Epithelial cell of esophagus (primary cell): Measurements from ENCODE around the gene NFKB2.

Source experiments
- DNase-seq: peaks from one replicate; pipeline ENCODE4 v3.0.0; 2010; ENCODE audit warnings: low read depth
- H3K4me3 ChIP-seq: 2 replicates; pipeline ENCODE4 v1.5.1; 2011; ENCODE audit warnings: mild to moderate bottlenecking, low read length, control low read depth
- TF ChIP-seq, protein P1 (sequence below): IDR thresholded peaks from 2 replicates; pipeline ENCODE4 v1.5.1; 2011; ENCODE audit warnings: low read depth, mild to moderate bottlenecking, low read length, control low read depth, inconsistent platforms; ENCODE audit not compliant: insufficient read depth; ENCODE audit errors: missing control alignments

NFKB2 gene

GRCh38 chr10:102451105-102451969 is 55.8 kb downstream of the NFKB2 start, which contains the start of gene C10orf95:
TSS of gene C10orf95 (minus strand) at chr10:102451543. CDS start at chr10:102451093, 450 bp downstream.
- H3K4me3 ChIP-seq, result peak within 1 kb of the TSS; percentile 99
- DNase-seq, result peak; percentile 73
- TF ChIP-seq, protein P1, sequence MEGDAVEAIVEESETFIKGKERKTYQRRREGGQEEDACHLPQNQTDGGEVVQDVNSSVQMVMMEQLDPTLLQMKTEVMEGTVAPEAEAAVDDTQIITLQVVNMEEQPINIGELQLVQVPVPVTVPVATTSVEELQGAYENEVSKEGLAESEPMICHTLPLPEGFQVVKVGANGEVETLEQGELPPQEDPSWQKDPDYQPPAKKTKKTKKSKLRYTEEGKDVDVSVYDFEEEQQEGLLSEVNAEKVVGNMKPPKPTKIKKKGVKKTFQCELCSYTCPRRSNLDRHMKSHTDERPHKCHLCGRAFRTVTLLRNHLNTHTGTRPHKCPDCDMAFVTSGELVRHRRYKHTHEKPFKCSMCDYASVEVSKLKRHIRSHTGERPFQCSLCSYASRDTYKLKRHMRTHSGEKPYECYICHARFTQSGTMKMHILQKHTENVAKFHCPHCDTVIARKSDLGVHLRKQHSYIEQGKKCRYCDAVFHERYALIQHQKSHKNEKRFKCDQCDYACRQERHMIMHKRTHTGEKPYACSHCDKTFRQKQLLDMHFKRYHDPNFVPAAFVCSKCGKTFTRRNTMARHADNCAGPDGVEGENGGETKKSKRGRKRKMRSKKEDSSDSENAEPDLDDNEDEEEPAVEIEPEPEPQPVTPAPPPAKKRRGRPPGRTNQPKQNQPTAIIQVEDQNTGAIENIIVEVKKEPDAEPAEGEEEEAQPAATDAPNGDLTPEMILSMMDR, result no peak
